Measurements from ENCODE around the gene CTDSPL. TPM values are rescaled to one million over a fixed set of nuclear protein-coding genes. Genes with fewer than 3 reads are reported as not detected.

Gene CTDSPL
- total and polyA plus RNA-seq, 2 of the 8 experiments (the other 6 are each of a cell fraction or from before 2014, with no cell fraction given), result 20.3 to 42.2 TPM

DNA sequence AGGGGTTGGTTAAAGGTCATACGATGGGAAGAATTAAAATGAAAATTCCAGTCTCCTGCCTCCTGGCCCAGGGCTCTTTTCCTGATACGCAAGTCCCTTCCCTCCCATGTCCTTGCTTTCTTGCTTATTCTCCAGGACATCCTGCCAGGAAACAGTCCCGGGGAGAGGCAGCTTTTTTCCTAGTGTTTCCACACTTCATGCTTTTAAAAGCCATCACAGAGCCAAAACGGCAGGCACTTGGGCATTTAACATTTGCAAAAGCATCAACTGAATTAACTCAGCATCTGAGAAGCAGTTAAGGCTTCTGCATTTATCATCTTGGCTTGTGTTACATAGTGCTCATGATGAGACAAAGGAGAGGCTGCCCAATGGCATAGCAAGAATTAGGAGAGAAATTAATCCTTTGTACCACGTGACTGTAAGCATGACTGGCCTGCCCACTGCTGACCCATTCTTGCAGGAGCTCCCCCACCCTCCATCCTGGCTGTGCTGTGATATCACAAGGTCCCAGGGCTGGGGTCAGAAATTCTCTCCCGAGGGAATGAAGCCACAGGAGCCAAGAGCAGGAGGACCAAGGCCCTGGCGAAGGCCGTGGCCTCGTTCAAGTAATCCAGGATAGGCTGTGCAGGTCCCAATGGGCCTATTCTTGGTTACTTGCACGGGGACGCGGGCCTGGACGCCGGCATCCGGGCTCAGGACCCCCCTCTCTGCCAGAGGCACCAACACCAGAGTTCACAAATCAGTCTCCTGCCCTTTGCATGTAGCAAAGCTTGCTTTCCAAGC, 107.3 kb downstream of the CTDSPL start (continued):
- TF ChIP-seq, protein P1, sequence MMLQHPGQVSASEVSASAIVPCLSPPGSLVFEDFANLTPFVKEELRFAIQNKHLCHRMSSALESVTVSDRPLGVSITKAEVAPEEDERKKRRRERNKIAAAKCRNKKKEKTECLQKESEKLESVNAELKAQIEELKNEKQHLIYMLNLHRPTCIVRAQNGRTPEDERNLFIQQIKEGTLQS (IDR thresholded peaks at IDR 0.05; ENCODE audit: insufficient read depth, low read depth, low read length), result no peak
- TF ChIP-seq CEBPB (IDR thresholded peaks at IDR 0.05; ENCODE audit: low read depth, low read length) (no peak), ZNF274 (IDR thresholded peaks at IDR 0.05; ENCODE audit: borderline replicate concordance, extremely low read depth, low read length) (no peak)
- TF ChIP-seq, protein P2, sequence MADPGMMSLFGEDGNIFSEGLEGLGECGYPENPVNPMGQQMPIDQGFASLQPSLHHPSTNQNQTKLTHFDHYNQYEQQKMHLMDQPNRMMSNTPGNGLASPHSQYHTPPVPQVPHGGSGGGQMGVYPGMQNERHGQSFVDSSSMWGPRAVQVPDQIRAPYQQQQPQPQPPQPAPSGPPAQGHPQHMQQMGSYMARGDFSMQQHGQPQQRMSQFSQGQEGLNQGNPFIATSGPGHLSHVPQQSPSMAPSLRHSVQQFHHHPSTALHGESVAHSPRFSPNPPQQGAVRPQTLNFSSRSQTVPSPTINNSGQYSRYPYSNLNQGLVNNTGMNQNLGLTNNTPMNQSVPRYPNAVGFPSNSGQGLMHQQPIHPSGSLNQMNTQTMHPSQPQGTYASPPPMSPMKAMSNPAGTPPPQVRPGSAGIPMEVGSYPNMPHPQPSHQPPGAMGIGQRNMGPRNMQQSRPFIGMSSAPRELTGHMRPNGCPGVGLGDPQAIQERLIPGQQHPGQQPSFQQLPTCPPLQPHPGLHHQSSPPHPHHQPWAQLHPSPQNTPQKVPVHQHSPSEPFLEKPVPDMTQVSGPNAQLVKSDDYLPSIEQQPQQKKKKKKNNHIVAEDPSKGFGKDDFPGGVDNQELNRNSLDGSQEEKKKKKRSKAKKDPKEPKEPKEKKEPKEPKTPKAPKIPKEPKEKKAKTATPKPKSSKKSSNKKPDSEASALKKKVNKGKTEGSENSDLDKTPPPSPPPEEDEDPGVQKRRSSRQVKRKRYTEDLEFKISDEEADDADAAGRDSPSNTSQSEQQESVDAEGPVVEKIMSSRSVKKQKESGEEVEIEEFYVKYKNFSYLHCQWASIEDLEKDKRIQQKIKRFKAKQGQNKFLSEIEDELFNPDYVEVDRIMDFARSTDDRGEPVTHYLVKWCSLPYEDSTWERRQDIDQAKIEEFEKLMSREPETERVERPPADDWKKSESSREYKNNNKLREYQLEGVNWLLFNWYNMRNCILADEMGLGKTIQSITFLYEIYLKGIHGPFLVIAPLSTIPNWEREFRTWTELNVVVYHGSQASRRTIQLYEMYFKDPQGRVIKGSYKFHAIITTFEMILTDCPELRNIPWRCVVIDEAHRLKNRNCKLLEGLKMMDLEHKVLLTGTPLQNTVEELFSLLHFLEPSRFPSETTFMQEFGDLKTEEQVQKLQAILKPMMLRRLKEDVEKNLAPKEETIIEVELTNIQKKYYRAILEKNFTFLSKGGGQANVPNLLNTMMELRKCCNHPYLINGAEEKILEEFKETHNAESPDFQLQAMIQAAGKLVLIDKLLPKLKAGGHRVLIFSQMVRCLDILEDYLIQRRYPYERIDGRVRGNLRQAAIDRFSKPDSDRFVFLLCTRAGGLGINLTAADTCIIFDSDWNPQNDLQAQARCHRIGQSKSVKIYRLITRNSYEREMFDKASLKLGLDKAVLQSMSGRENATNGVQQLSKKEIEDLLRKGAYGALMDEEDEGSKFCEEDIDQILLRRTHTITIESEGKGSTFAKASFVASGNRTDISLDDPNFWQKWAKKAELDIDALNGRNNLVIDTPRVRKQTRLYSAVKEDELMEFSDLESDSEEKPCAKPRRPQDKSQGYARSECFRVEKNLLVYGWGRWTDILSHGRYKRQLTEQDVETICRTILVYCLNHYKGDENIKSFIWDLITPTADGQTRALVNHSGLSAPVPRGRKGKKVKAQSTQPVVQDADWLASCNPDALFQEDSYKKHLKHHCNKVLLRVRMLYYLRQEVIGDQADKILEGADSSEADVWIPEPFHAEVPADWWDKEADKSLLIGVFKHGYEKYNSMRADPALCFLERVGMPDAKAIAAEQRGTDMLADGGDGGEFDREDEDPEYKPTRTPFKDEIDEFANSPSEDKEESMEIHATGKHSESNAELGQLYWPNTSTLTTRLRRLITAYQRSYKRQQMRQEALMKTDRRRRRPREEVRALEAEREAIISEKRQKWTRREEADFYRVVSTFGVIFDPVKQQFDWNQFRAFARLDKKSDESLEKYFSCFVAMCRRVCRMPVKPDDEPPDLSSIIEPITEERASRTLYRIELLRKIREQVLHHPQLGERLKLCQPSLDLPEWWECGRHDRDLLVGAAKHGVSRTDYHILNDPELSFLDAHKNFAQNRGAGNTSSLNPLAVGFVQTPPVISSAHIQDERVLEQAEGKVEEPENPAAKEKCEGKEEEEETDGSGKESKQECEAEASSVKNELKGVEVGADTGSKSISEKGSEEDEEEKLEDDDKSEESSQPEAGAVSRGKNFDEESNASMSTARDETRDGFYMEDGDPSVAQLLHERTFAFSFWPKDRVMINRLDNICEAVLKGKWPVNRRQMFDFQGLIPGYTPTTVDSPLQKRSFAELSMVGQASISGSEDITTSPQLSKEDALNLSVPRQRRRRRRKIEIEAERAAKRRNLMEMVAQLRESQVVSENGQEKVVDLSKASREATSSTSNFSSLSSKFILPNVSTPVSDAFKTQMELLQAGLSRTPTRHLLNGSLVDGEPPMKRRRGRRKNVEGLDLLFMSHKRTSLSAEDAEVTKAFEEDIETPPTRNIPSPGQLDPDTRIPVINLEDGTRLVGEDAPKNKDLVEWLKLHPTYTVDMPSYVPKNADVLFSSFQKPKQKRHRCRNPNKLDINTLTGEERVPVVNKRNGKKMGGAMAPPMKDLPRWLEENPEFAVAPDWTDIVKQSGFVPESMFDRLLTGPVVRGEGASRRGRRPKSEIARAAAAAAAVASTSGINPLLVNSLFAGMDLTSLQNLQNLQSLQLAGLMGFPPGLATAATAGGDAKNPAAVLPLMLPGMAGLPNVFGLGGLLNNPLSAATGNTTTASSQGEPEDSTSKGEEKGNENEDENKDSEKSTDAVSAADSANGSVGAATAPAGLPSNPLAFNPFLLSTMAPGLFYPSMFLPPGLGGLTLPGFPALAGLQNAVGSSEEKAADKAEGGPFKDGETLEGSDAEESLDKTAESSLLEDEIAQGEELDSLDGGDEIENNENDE (IDR thresholded peaks at IDR 0.05; ENCODE audit: insufficient replicate concordance, low read length), result no peak
